Parathyroid adenoma (tissue), 2 donors: ENCODE results near the gene NEK9.

Source experiments
- H2AFZ ChIP-seq: fragments of 300-600 bp; sonication (generic); one replicate; pipeline ENCODE4 v1.7.0; 2017; ENCODE audit warnings: antibody characterized with exemption, mild to moderate bottlenecking
- H3K27ac ChIP-seq: fragments of 300-600 bp; sonication (generic); one replicate; pipeline ENCODE4 v1.7.0; 2017
- H3K27me3 ChIP-seq: fragments of 300-600 bp; sonication (generic); one replicate; pipeline ENCODE4 v1.7.0; 2017; ENCODE audit warnings: low read length; ENCODE audit not compliant: control insufficient read depth, insufficient read depth
- H3K36me3 ChIP-seq: fragments of 300-600 bp; sonication (generic); one replicate; pipeline ENCODE4 v1.7.0; 2017; ENCODE audit warnings: low read length; ENCODE audit not compliant: control insufficient read depth, insufficient read depth
- H3K4me1 ChIP-seq: fragments of 300-600 bp; sonication (generic); one replicate; pipeline ENCODE4 v1.7.0; 2017; ENCODE audit warnings: control low read depth
- H3K4me2 ChIP-seq: fragments of 300-600 bp; sonication (generic); one replicate; pipeline ENCODE4 v1.7.0; 2017; ENCODE audit warnings: low read length
- H3K4me3 ChIP-seq: fragments of 300-600 bp; sonication (generic); one replicate; pipeline ENCODE4 v1.7.0; 2017; ENCODE audit warnings: low read depth, low read length
- H3K79me2 ChIP-seq: fragments of 300-600 bp; sonication (generic); one replicate; pipeline ENCODE4 v1.7.0; 2017; ENCODE audit warnings: control low read depth
- H3K9ac ChIP-seq: fragments of 300-600 bp; sonication (generic); one replicate; pipeline ENCODE4 v1.7.0; 2017; ENCODE audit warnings: mild to moderate bottlenecking
- H3K9me3 ChIP-seq: fragments of 300-600 bp; sonication (generic); one replicate; pipeline ENCODE4 v1.7.0; 2017; ENCODE audit warnings: low read length; ENCODE audit not compliant: control insufficient read depth
- CTCF ChIP-seq: fragments of 300-600 bp; sonication (generic); IDR thresholded peaks from one replicate; pipeline ENCODE4 v1.7.0; 2017; ENCODE audit warnings: antibody characterized with exemption, mild to moderate bottlenecking
- donor health status: primary hyperparathyroidism.

The NEK9 gene

GRCh38 chr14:75049731-75050201 is 77.1 kb downstream of the NEK9 start:
- H3K4me2 ChIP-seq = no peak overlapping the region
- no peaks in the 10 kb centered on the region for H3K36me3 ChIP-seq
- H3K27ac ChIP-seq = no peak overlapping the region
- H3K4me1 ChIP-seq = peaks cover 6% of the 10 kb centered on the region
- no peak overlapping the region for H3K4me3 ChIP-seq
- H3K9ac ChIP-seq = no peak overlapping the region
- H3K9me3 ChIP-seq = no peaks in the 10 kb centered on the region
- peaks cover 10% of the 10 kb centered on the region for H3K79me2 ChIP-seq
- TF ChIP-seq CTCF = no peak
- no peaks in the 10 kb centered on the region for H3K27me3 ChIP-seq
- no peak overlapping the region for H2AFZ ChIP-seq

GRCh38 chr14:75049136-75049535 is 77.7 kb downstream of the NEK9 start:
- Histone ChIP-seq H2AFZ (no peak overlapping the region), H3K27me3 (no peaks in the 10 kb centered on the region), H3K79me2 (peaks cover 10% of the 10 kb centered on the region), H3K9ac (no peak overlapping the region), H3K27ac (no peak overlapping the region), H3K4me1 (peaks cover 6% of the 10 kb centered on the region), H3K9me3 (no peaks in the 10 kb centered on the region), H3K36me3 (no peaks in the 10 kb centered on the region), H3K4me2 (no peak overlapping the region), H3K4me3 (no peak overlapping the region)
- TF ChIP-seq CTCF = no peak

- no peak for TF ChIP-seq CTCF
- Histone ChIP-seq H3K4me3 (no peak overlapping the region), H3K79me2 (peaks cover 10% of the 10 kb centered on the region)
These were observed 78.7 kb downstream of the NEK9 start for GRCh38 chr14:75048101-75048500.

GRCh38 chr14:75047506-75047905 is 79.3 kb downstream of the NEK9 start:
- no peak overlapping the region for H3K4me2 ChIP-seq
- H3K27ac ChIP-seq = no peak overlapping the region
- H3K9me3 ChIP-seq = no peaks in the 10 kb centered on the region
- peaks cover 10% of the 10 kb centered on the region for H3K79me2 ChIP-seq
- H3K36me3 ChIP-seq = no peaks in the 10 kb centered on the region
- H3K9ac ChIP-seq = no peak overlapping the region
- H2AFZ ChIP-seq = no peak overlapping the region
- no peak overlapping the region for H3K4me3 ChIP-seq
- TF ChIP-seq CTCF = no peak
- H3K4me1 ChIP-seq = peaks cover 6% of the 10 kb centered on the region
- H3K27me3 ChIP-seq = no peaks in the 10 kb centered on the region

More at GRCh38 chr14:75048101-75048500, 78.7 kb downstream of the NEK9 start:
- H3K27ac ChIP-seq = no peak overlapping the region
- H3K4me2 ChIP-seq = no peak overlapping the region
- no peaks in the 10 kb centered on the region for H3K27me3 ChIP-seq
- peaks cover 6% of the 10 kb centered on the region for H3K4me1 ChIP-seq
- H3K9ac ChIP-seq = no peak overlapping the region
- H3K36me3 ChIP-seq = no peaks in the 10 kb centered on the region
- H2AFZ ChIP-seq = no peak overlapping the region
- H3K9me3 ChIP-seq = no peaks in the 10 kb centered on the region

- H3K4me1 ChIP-seq = peaks cover 6% of the 10 kb centered on the region
- no peak overlapping the region for H3K4me3 ChIP-seq
- H3K9ac ChIP-seq = no peak overlapping the region
- H3K79me2 ChIP-seq = peaks cover 10% of the 10 kb centered on the region
- TF ChIP-seq CTCF = no peak
- H3K27me3 ChIP-seq = no peaks in the 10 kb centered on the region
- H2AFZ ChIP-seq = no peak overlapping the region
- H3K27ac ChIP-seq = no peak overlapping the region
- H3K4me2 ChIP-seq = no peak overlapping the region
- H3K36me3 ChIP-seq = no peaks in the 10 kb centered on the region
- no peaks in the 10 kb centered on the region for H3K9me3 ChIP-seq
These were observed 79.9 kb downstream of the NEK9 start for GRCh38 chr14:75046899-75047298.
